Kidney capillary endothelial cell (primary cell): ENCODE data around the gene AFG1L.
"Not testable (repeated sequence)": the region's sequence is repeated elsewhere in the genome, so short reads cannot be mapped to it uniquely, and the experiment has no call there.

Source experiments
- DNase-seq: peaks from one replicate; pipeline ENCODE4 v3.0.0-alpha.2; 2018; ENCODE audit warnings: low spot score

AFG1L gene

GRCh38 chr6:108294727-108295625 lies at the start of gene AFG1L:
AFG1L (plus strand) TSS chr6:108295054; CDS start chr6:108295080, 26 bp downstream.
- DNase-seq, result peak; percentile 73

GRCh38 chr6:108245095-108245494 lies 49.8 kb upstream of the AFG1L start:
- DNase-seq, result not testable (repeated sequence)

- DNase-seq, result no peak
These were observed 46.8 kb upstream of the AFG1L start for GRCh38 chr6:108247965-108248536.

GRCh38 chr6:108250240-108250866 lies 44.5 kb upstream of the AFG1L start:
- DNase-seq, result no peak

- DNase-seq, result no peak
These were observed 43.6 kb upstream of the AFG1L start for GRCh38 chr6:108251252-108251651.

GRCh38 chr6:108252055-108252454 lies 42.8 kb upstream of the AFG1L start:
- DNase-seq, result no peak

- DNase-seq, result no peak
These were observed 41.6 kb upstream of the AFG1L start for GRCh38 chr6:108253241-108253640.

- peak; percentile 23 for DNase-seq
These were observed 40.1 kb upstream of the AFG1L start for GRCh38 chr6:108254433-108255410.

GRCh38 chr6:108260126-108260808 lies 34.6 kb upstream of the AFG1L start:
- DNase-seq, result peak; percentile 30

- peak; percentile 90 for DNase-seq
These were observed 33.9 kb upstream of the AFG1L start, which contains the start of gene SNX3 for GRCh38 chr6:108260809-108261569. SNX3 (minus strand) TSS chr6:108261040; CDS start chr6:108260921, 119 bp downstream.

- DNase-seq, result no peak
These were observed 31.5 kb upstream of the AFG1L start for GRCh38 chr6:108263371-108263770.

- DNase-seq, result no peak
These were observed 26.0 kb upstream of the AFG1L start for GRCh38 chr6:108268845-108269244.

GRCh38 chr6:108269955-108270354 lies 24.9 kb upstream of the AFG1L start:
- DNase-seq, result not testable (repeated sequence)

- DNase-seq, result no peak
These were observed 20.3 kb upstream of the AFG1L start for GRCh38 chr6:108274546-108274945.

GRCh38 chr6:108275976-108276375 lies 18.9 kb upstream of the AFG1L start:
- DNase-seq, result no peak

- no peak for DNase-seq
These were observed 17.6 kb upstream of the AFG1L start for GRCh38 chr6:108277295-108277694.

- no peak for DNase-seq
These were observed 17.0 kb upstream of the AFG1L start for GRCh38 chr6:108277831-108278230.

- no peak for DNase-seq
These were observed 9.5 kb upstream of the AFG1L start for GRCh38 chr6:108285381-108285780.

GRCh38 chr6:108286366-108286765 lies 8.5 kb upstream of the AFG1L start:
- no peak for DNase-seq

- DNase-seq, result no peak
These were observed 7.5 kb upstream of the AFG1L start for GRCh38 chr6:108287373-108287772.
